HEK293 (cell line): ENCODE measurements around the gene SPRTN.
A peak's percentile ranks its signal among the peaks of the same experiment; 100 is the strongest.

Experiments
- GFI1B ChIP-seq: fragments of 450-650 bp; formaldehyde crosslinking; IDR thresholded peaks from 2 replicates; pipeline ENCODE4 v1.5.1; 2016; ENCODE audit warnings: missing biosample characterization, missing genetic modification characterization
- HOXC10 ChIP-seq: sonication (generic); formaldehyde crosslinking; IDR thresholded peaks from 2 replicates; pipeline ENCODE4 v1.8.1; 2023; ENCODE audit warnings: mild to moderate bottlenecking, missing genetic modification reagents
- MEIS1 ChIP-seq: sonication (generic); formaldehyde crosslinking; IDR thresholded peaks from 2 replicates; pipeline ENCODE4 v1.8.1; 2022; ENCODE audit warnings: missing genetic modification reagents, mild to moderate bottlenecking, borderline replicate concordance
- PRDM1 ChIP-seq: fragments of 450-650 bp; formaldehyde crosslinking; IDR thresholded peaks from 2 replicates; pipeline ENCODE4; 2016; ENCODE audit warnings: missing biosample characterization, missing genetic modification characterization
- TRIM28 ChIP-seq: IDR thresholded peaks from 2 replicates; pipeline ENCODE4 v1.6.1; 2011; ENCODE audit warnings: low read length, control low read depth, borderline replicate concordance
- ZFP37 ChIP-seq: fragments of 450-650 bp; formaldehyde crosslinking; IDR thresholded peaks from 2 replicates; pipeline ENCODE4 v1.5.1; 2016; ENCODE audit warnings: missing biosample characterization, missing genetic modification characterization
- ZFP69B ChIP-seq: fragments of 450-650 bp; formaldehyde crosslinking; IDR thresholded peaks from 2 replicates; pipeline ENCODE4 v1.5.1; 2016; ENCODE audit warnings: missing biosample characterization, missing genetic modification characterization
- ZNF157 ChIP-seq: fragments of 450-650 bp; formaldehyde crosslinking; IDR thresholded peaks from 2 replicates; pipeline ENCODE4 v1.5.1; 2016; ENCODE audit warnings: missing biosample characterization, missing genetic modification characterization
- ZNF202 ChIP-seq: fragments of 450-650 bp; formaldehyde crosslinking; IDR thresholded peaks from 2 replicates; pipeline ENCODE4 v1.5.1; 2016; ENCODE audit warnings: missing biosample characterization, missing genetic modification characterization, borderline replicate concordance
- ZNF221 ChIP-seq: fragments of 450-650 bp; formaldehyde crosslinking; IDR thresholded peaks from 2 replicates; pipeline ENCODE4 v1.5.1; 2017; ENCODE audit warnings: missing biosample characterization, missing genetic modification characterization, borderline replicate concordance
- ZNF366 ChIP-seq: fragments of 450-650 bp; formaldehyde crosslinking; conservative IDR thresholded peaks from 2 replicates; pipeline ENCODE4 v1.5.1; 2016; ENCODE audit warnings: missing biosample characterization, missing genetic modification characterization
- ZNF423 ChIP-seq: fragments of 450-650 bp; formaldehyde crosslinking; IDR thresholded peaks from 2 replicates; pipeline ENCODE4 v1.5.1; 2016; ENCODE audit warnings: missing biosample characterization, missing genetic modification characterization
- ZNF621 ChIP-seq: fragments of 450-650 bp; formaldehyde crosslinking; IDR thresholded peaks from 2 replicates; pipeline ENCODE4 v1.5.1; 2017; ENCODE audit warnings: missing biosample characterization, missing genetic modification characterization
- ZNF660 ChIP-seq: fragments of 450-650 bp; IDR thresholded peaks from 2 replicates; pipeline ENCODE4 v1.5.1; 2018; ENCODE audit warnings: missing biosample characterization, mild to moderate bottlenecking, missing genetic modification characterization
- ZNF843 ChIP-seq: fragments of 450-650 bp; formaldehyde crosslinking; IDR thresholded peaks from 2 replicates; pipeline ENCODE4 v1.5.1; 2016; ENCODE audit warnings: missing biosample characterization, missing genetic modification characterization
- TF ChIP-seq, protein P1 (sequence below): fragments of 450-650 bp; formaldehyde crosslinking; IDR thresholded peaks from 2 replicates; pipeline ENCODE4 v1.5.1; 2016; ENCODE audit warnings: missing biosample characterization, missing genetic modification characterization, borderline replicate concordance
- TF ChIP-seq, protein P2 (sequence below): fragments of 450-650 bp; formaldehyde crosslinking; IDR thresholded peaks from 2 replicates; pipeline ENCODE4 v1.5.1; 2016; ENCODE audit warnings: missing biosample characterization, missing genetic modification characterization
- TF ChIP-seq, protein P3 (sequence below): fragments of 450-650 bp; formaldehyde crosslinking; IDR thresholded peaks from 2 replicates; pipeline ENCODE4 v1.5.1; 2017; ENCODE audit warnings: missing biosample characterization, missing genetic modification characterization
- TF ChIP-seq, protein P4 (sequence below): fragments of 450-650 bp; formaldehyde crosslinking; IDR thresholded peaks from 2 replicates; pipeline ENCODE4 v1.5.1; 2016; ENCODE audit warnings: missing biosample characterization, missing genetic modification characterization, low read depth

Gene SPRTN

DNA sequence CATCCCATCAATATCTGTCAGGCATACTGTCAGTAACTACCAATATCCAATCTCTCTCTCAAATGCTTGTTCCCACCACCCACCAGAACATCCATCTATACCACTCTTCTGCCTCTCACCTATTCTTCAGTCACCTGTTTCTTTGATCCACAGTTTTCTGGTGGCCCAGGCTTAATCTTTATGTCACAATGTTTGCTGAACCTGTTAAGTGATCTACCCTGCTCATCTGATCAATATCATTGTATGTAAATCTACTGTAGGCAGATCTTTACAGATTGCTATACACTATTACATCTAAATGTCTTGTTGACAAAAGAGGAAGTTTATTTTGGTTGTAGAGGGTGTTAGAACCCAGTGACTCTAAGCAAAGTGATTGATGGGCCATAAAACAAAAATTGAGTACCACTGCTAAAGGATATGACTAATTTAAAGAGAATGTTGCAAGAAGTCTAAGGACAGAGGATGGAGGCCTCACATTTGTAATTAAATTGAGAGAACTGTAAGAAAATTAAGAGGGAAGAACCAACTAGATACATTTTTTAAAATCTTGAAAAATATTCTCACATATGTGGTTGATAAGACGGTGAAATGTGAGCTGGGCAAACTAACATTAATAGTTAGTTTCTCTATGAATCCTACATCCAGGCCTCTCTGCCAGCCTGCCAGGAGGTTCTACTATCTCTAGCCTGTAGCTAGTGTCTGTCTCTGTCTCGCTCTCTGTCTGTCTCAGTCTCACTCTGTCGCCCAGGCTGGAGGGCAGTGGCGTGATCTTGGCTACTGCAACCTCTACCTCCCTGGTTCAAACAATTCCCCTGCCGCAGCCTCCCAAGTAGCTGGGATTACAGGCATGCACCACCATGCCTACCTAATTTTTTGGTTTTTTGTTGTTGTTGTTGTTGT, 49.9 kb downstream of the SPRTN start (continued):
- TF ChIP-seq, protein P1, sequence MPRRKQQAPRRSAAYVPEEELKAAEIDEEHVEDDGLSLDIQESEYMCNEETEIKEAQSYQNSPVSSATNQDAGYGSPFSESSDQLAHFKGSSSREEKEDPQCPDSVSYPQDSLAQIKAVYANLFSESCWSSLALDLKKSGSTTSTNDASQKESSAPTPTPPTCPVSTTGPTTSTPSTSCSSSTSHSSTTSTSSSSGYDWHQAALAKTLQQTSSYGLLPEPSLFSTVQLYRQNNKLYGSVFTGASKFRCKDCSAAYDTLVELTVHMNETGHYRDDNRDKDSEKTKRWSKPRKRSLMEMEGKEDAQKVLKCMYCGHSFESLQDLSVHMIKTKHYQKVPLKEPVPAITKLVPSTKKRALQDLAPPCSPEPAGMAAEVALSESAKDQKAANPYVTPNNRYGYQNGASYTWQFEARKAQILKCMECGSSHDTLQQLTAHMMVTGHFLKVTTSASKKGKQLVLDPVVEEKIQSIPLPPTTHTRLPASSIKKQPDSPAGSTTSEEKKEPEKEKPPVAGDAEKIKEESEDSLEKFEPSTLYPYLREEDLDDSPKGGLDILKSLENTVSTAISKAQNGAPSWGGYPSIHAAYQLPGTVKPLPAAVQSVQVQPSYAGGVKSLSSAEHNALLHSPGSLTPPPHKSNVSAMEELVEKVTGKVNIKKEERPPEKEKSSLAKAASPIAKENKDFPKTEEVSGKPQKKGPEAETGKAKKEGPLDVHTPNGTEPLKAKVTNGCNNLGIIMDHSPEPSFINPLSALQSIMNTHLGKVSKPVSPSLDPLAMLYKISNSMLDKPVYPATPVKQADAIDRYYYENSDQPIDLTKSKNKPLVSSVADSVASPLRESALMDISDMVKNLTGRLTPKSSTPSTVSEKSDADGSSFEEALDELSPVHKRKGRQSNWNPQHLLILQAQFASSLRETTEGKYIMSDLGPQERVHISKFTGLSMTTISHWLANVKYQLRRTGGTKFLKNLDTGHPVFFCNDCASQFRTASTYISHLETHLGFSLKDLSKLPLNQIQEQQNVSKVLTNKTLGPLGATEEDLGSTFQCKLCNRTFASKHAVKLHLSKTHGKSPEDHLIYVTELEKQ (tag by site-specific recombination) = peak; percentile 70; the same call in 1 of the 2 replicates
- TF ChIP-seq ZNF660 (tag by site-specific recombination) (no peak), ZNF843 (tag by site-specific recombination) (0 out of 2 replicates have a peak, but pooled peaks have one; percentile 17), MEIS1 (peak; percentile 43; the same call in 1 of the 2 replicates), HOXC10 (CRISPR knock-in tag) (no peak), GFI1B (tag by site-specific recombination) (no peak), PRDM1 (no peak), ZNF621 (no peak), ZFP37 (tag by site-specific recombination) (0 out of 2 replicates have a peak, but pooled peaks have one; percentile 11), ZFP69B (no peak), ZNF366 (tag by site-specific recombination) (0 out of 2 replicates have a peak, but pooled peaks have one; percentile 40), ZNF202 (tag by site-specific recombination) (no peak), ZNF157 (tag by site-specific recombination) (no peak), ZNF423 (no peak), TRIM28 (no peak), ZNF221 (tag by site-specific recombination) (no peak)
- TF ChIP-seq, protein P2, sequence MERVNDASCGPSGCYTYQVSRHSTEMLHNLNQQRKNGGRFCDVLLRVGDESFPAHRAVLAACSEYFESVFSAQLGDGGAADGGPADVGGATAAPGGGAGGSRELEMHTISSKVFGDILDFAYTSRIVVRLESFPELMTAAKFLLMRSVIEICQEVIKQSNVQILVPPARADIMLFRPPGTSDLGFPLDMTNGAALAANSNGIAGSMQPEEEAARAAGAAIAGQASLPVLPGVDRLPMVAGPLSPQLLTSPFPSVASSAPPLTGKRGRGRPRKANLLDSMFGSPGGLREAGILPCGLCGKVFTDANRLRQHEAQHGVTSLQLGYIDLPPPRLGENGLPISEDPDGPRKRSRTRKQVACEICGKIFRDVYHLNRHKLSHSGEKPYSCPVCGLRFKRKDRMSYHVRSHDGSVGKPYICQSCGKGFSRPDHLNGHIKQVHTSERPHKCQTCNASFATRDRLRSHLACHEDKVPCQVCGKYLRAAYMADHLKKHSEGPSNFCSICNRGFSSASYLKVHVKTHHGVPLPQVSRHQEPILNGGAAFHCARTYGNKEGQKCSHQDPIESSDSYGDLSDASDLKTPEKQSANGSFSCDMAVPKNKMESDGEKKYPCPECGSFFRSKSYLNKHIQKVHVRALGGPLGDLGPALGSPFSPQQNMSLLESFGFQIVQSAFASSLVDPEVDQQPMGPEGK (tag by site-specific recombination) = no peak
- TF ChIP-seq, protein P3, sequence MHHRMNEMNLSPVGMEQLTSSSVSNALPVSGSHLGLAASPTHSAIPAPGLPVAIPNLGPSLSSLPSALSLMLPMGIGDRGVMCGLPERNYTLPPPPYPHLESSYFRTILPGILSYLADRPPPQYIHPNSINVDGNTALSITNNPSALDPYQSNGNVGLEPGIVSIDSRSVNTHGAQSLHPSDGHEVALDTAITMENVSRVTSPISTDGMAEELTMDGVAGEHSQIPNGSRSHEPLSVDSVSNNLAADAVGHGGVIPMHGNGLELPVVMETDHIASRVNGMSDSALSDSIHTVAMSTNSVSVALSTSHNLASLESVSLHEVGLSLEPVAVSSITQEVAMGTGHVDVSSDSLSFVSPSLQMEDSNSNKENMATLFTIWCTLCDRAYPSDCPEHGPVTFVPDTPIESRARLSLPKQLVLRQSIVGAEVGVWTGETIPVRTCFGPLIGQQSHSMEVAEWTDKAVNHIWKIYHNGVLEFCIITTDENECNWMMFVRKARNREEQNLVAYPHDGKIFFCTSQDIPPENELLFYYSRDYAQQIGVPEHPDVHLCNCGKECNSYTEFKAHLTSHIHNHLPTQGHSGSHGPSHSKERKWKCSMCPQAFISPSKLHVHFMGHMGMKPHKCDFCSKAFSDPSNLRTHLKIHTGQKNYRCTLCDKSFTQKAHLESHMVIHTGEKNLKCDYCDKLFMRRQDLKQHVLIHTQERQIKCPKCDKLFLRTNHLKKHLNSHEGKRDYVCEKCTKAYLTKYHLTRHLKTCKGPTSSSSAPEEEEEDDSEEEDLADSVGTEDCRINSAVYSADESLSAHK = no peak
- TF ChIP-seq, protein P4, sequence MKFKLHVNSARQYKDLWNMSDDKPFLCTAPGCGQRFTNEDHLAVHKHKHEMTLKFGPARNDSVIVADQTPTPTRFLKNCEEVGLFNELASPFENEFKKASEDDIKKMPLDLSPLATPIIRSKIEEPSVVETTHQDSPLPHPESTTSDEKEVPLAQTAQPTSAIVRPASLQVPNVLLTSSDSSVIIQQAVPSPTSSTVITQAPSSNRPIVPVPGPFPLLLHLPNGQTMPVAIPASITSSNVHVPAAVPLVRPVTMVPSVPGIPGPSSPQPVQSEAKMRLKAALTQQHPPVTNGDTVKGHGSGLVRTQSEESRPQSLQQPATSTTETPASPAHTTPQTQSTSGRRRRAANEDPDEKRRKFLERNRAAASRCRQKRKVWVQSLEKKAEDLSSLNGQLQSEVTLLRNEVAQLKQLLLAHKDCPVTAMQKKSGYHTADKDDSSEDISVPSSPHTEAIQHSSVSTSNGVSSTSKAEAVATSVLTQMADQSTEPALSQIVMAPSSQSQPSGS (tag by site-specific recombination) = no peak
